ENCODE measurements around the gene FADS1.

Gene FADS1

GRCh38 chr11:61847914-61848581 lies 31.2 kb upstream of the FADS1 start:
- no peak overlapping the region for H3K4me2 ChIP-seq (ENCODE audit: low read length)
- 0 out of 2 replicates have a peak, but pooled peaks cover 4% of the 10 kb centered on the region for H4K20me1 ChIP-seq (ENCODE audit: control insufficient read depth, insufficient read depth, low read depth, low read length)
- H3K4me3 ChIP-seq (ENCODE audit: low read length): no peak overlapping the region
- H3K79me2 ChIP-seq (ENCODE audit: control insufficient read depth, low read length): peaks cover 29% of the 10 kb centered on the region
- H3K9me2 ChIP-seq (replicated peaks; ENCODE audit: control insufficient read depth, low read length): no peaks in the 10 kb centered on the region
- no peaks in the 10 kb centered on the region for H3K27me3 ChIP-seq (ENCODE audit: control insufficient read depth, low read length)
- TF ChIP-seq CTCF (IDR thresholded peaks at IDR 0.05; ENCODE audit: low read depth, low read length, poor library complexity, severe bottlenecking) (no peak), EZH2phosphoT487 (IDR thresholded peaks at IDR 0.05; ENCODE audit: borderline replicate concordance, low read length) (no peak)
- H3K27ac ChIP-seq (ENCODE audit: low read depth, low read length): no peak overlapping the region
- H3K9me3 ChIP-seq (ENCODE audit: control insufficient read depth, insufficient read depth, low read length): no peaks in the 10 kb centered on the region
- H3F3A ChIP-seq (ENCODE audit: control insufficient read depth, insufficient read depth): 0 out of 2 replicates have a peak, but pooled peaks cover 4% of the 10 kb centered on the region
- peaks cover 93% of the 10 kb centered on the region for H3K36me3 ChIP-seq (ENCODE audit: control insufficient read depth, low read length)
- no peaks in the 10 kb centered on the region for H3K4me1 ChIP-seq (ENCODE audit: control insufficient read depth, low read length)

- TF ChIP-seq CTCF (IDR thresholded peaks at IDR 0.05; ENCODE audit: low read depth, low read length, poor library complexity, severe bottlenecking) (no peak), EZH2phosphoT487 (IDR thresholded peaks at IDR 0.05; ENCODE audit: borderline replicate concordance, low read length) (no peak)
- Histone ChIP-seq H3K4me3 (ENCODE audit: low read length) (no peak overlapping the region), H3K9me3 (ENCODE audit: control insufficient read depth, insufficient read depth, low read length) (no peaks in the 10 kb centered on the region), H4K20me1 (ENCODE audit: control insufficient read depth, insufficient read depth, low read depth, low read length) (0 out of 2 replicates have a peak, but pooled peaks cover 7% of the 10 kb centered on the region), H3K4me2 (ENCODE audit: low read length) (no peak overlapping the region), H3F3A (ENCODE audit: control insufficient read depth, insufficient read depth) (0 out of 2 replicates have a peak, but pooled peaks cover 4% of the 10 kb centered on the region), H3K36me3 (ENCODE audit: control insufficient read depth, low read length) (peaks cover 95% of the 10 kb centered on the region), H3K4me1 (ENCODE audit: control insufficient read depth, low read length) (no peaks in the 10 kb centered on the region), H3K9me2 (replicated peaks; ENCODE audit: control insufficient read depth, low read length) (no peaks in the 10 kb centered on the region), H3K79me2 (ENCODE audit: control insufficient read depth, low read length) (peaks cover 39% of the 10 kb centered on the region), H3K27me3 (ENCODE audit: control insufficient read depth, low read length) (no peaks in the 10 kb centered on the region), H3K27ac (ENCODE audit: low read depth, low read length) (no peak overlapping the region)
Measured at GRCh38 chr11:61846362-61847020, 29.7 kb upstream of the FADS1 start.

GRCh38 chr11:61844909-61845565 lies 28.2 kb upstream of the FADS1 start:
- H3K27ac ChIP-seq (ENCODE audit: low read depth, low read length): no peak overlapping the region
- 0 out of 2 replicates have a peak, but pooled peaks cover 4% of the 10 kb centered on the region for H3F3A ChIP-seq (ENCODE audit: control insufficient read depth, insufficient read depth)
- H3K79me2 ChIP-seq (ENCODE audit: control insufficient read depth, low read length): peaks cover 40% of the 10 kb centered on the region
- no peak overlapping the region for H3K4me3 ChIP-seq (ENCODE audit: low read length)
- peaks cover 95% of the 10 kb centered on the region for H3K36me3 ChIP-seq (ENCODE audit: control insufficient read depth, low read length)
- TF ChIP-seq CTCF (IDR thresholded peaks at IDR 0.05; ENCODE audit: low read depth, low read length, poor library complexity, severe bottlenecking) (no peak), EZH2phosphoT487 (IDR thresholded peaks at IDR 0.05; ENCODE audit: borderline replicate concordance, low read length) (no peak)
- no peaks in the 10 kb centered on the region for H3K9me2 ChIP-seq (replicated peaks; ENCODE audit: control insufficient read depth, low read length)
- 0 out of 2 replicates have a peak, but pooled peaks cover 8% of the 10 kb centered on the region for H4K20me1 ChIP-seq (ENCODE audit: control insufficient read depth, insufficient read depth, low read depth, low read length)
- no peak overlapping the region for H3K4me2 ChIP-seq (ENCODE audit: low read length)
- H3K4me1 ChIP-seq (ENCODE audit: control insufficient read depth, low read length): no peaks in the 10 kb centered on the region
- no peaks in the 10 kb centered on the region for H3K27me3 ChIP-seq (ENCODE audit: control insufficient read depth, low read length)
- no peaks in the 10 kb centered on the region for H3K9me3 ChIP-seq (ENCODE audit: control insufficient read depth, insufficient read depth, low read length)
